GM23338 (cell line): ENCODE results near the gene IGF2BP1. TPM values are rescaled to one million over a fixed set of nuclear protein-coding genes. Genes with fewer than 3 reads are reported as not detected.

Experiments used
- ATAC-seq: fragments of 200-7000 bp; cut with Tn5 transposase; 3 replicates; pipeline ENCODE4 v1.9.1; 2020
- DNase-seq: peaks from one replicate; pipeline ENCODE4 v3.0.0-alpha.2; 2015; ENCODE audit warnings: low spot score
- H2AFZ ChIP-seq: fragments of 200-600 bp; sonication (generic); 2 replicates; pipeline ENCODE4 v1.8.0; 2016; ENCODE audit warnings: antibody characterized with exemption, mild to moderate bottlenecking, moderate library complexity
- H3F3A ChIP-seq: fragments of 200-600 bp; sonication (generic); replicated peaks from 2 replicates; pipeline ENCODE4 v1.8.0; 2017; ENCODE audit warnings: antibody characterized with exemption, mixed run types, low read depth
- H3K27ac ChIP-seq: fragments of 200-600 bp; sonication (generic); 2 replicates; pipeline ENCODE4 v1.6.1; 2016; ENCODE audit warnings: low read depth
- H3K27me3 ChIP-seq: fragments of 200-600 bp; sonication (generic); 2 replicates; pipeline ENCODE4 v1.8.0; 2016; ENCODE audit warnings: mild to moderate bottlenecking, mixed run types, moderate library complexity; ENCODE audit not compliant: insufficient read depth
- H3K36me3 ChIP-seq: fragments of 200-600 bp; sonication (generic); 2 replicates; pipeline ENCODE4 v1.8.0; 2016; ENCODE audit warnings: mild to moderate bottlenecking; ENCODE audit not compliant: insufficient read depth
- H3K4me1 ChIP-seq: fragments of 200-600 bp; sonication (generic); 2 replicates; pipeline ENCODE4 v1.8.0; 2016; ENCODE audit warnings: mild to moderate bottlenecking, moderate library complexity; ENCODE audit not compliant: insufficient read depth
- H3K4me2 ChIP-seq: fragments of 200-600 bp; sonication (generic); 2 replicates; pipeline ENCODE4 v1.7.1; 2017; ENCODE audit warnings: mixed run types
- H3K4me3 ChIP-seq: fragments of 200-600 bp; sonication (generic); 2 replicates; pipeline ENCODE4 v1.6.1; 2016; ENCODE audit warnings: mixed run types
- H3K79me2 ChIP-seq: fragments of 200-600 bp; sonication (generic); replicated peaks from 2 replicates; pipeline ENCODE4 v1.8.0; 2017; ENCODE audit warnings: mild to moderate bottlenecking; ENCODE audit not compliant: insufficient read depth
- H3K9me2 ChIP-seq: fragments of 200-600 bp; sonication (generic); 2 replicates; pipeline ENCODE4 v1.8.0; 2017; ENCODE audit not compliant: insufficient read depth
- H4K20me1 ChIP-seq: fragments of 200-600 bp; sonication (generic); replicated peaks from 2 replicates; pipeline ENCODE4 v1.8.0; 2017; ENCODE audit warnings: mild to moderate bottlenecking; ENCODE audit not compliant: insufficient read depth
- H3K27ac Mint-ChIP-seq: 2 replicates; pipeline ENCODE4 v1.8.0; 2020; ENCODE audit warnings: inconsistent platforms, mild to moderate bottlenecking, moderate library complexity, mixed read lengths
- H3K27me3 Mint-ChIP-seq: 3 replicates; pipeline ENCODE4 v1.8.0; 2022; ENCODE audit warnings: low read depth, mild to moderate bottlenecking, moderate library complexity, mixed read lengths, inconsistent platforms; ENCODE audit not compliant: insufficient read depth, poor library complexity
- H3K36me3 Mint-ChIP-seq: 3 replicates; pipeline ENCODE4 v1.8.0; 2021; ENCODE audit warnings: low read depth, mild to moderate bottlenecking, inconsistent platforms, moderate library complexity, mixed read lengths
- H3K4me1 Mint-ChIP-seq: 3 replicates; pipeline ENCODE4 v1.8.0; 2020; ENCODE audit warnings: mild to moderate bottlenecking, inconsistent platforms, mixed read lengths
- H3K4me3 Mint-ChIP-seq: 3 replicates; pipeline ENCODE4 v1.8.0; 2021; ENCODE audit warnings: moderate library complexity, mild to moderate bottlenecking, inconsistent platforms, mixed read lengths
- H3K9me3 Mint-ChIP-seq: 3 replicates; pipeline ENCODE4 v1.8.0; 2020; ENCODE audit warnings: moderate library complexity, mild to moderate bottlenecking, inconsistent platforms, mixed read lengths
- CREB1 ChIP-seq: fragments of 250-450 bp; sonication (Bioruptor Pico); IDR thresholded peaks from 2 replicates; pipeline ENCODE4 v1.5.0; 2020; ENCODE audit warnings: low read depth, mild to moderate bottlenecking, moderate library complexity
- CTCF ChIP-seq, 2 experiments: fragments of 200-600 bp in 1 of 2; sonication (generic) in 1 of 2; conservative IDR thresholded peaks; 2 replicates each; pipeline versions ENCODE4 v1.5.1 to v1.6.1; 2016 to 2017; ENCODE audit warnings: antibody characterized with exemption in 2 of 2, low read depth in 2 of 2, mild to moderate bottlenecking in 2 of 2, moderate library complexity in 1 of 2
- EZH2 ChIP-seq: fragments of 200-600 bp; sonication (generic); IDR thresholded peaks from one replicate; pipeline ENCODE4 v1.8.0; 2017; ENCODE audit warnings: antibody characterized with exemption, mild to moderate bottlenecking, low read depth; ENCODE audit not compliant: unreplicated experiment
- EZH2phosphoT487 ChIP-seq: fragments of 200-600 bp; sonication (generic); IDR thresholded peaks from one replicate; pipeline ENCODE4 v1.8.1; 2018; ENCODE audit warnings: antibody characterized with exemption; ENCODE audit not compliant: unreplicated experiment
- JUNB ChIP-seq: IDR thresholded peaks from one replicate; pipeline ENCODE4 v1.6.1; 2016; ENCODE audit warnings: antibody characterized with exemption; ENCODE audit not compliant: unreplicated experiment
- NANOG ChIP-seq: IDR thresholded peaks from 2 replicates; pipeline ENCODE4 v1.6.1; 2016; ENCODE audit warnings: antibody characterized with exemption, borderline replicate concordance
- POLR2AphosphoS5 ChIP-seq: IDR thresholded peaks from 2 replicates; pipeline ENCODE4 v1.6.1; 2016; ENCODE audit warnings: antibody characterized with exemption, low read depth
- REST ChIP-seq: IDR thresholded peaks from one replicate; pipeline ENCODE4 v1.6.1; 2018; ENCODE audit warnings: antibody characterized with exemption; ENCODE audit not compliant: unreplicated experiment
- STAT1 ChIP-seq: IDR thresholded peaks from one replicate; pipeline ENCODE4 v1.6.1; 2016; ENCODE audit warnings: antibody characterized with exemption; ENCODE audit not compliant: unreplicated experiment
- ZNF114 ChIP-seq: fragments of 250-450 bp; sonication (Bioruptor Pico); IDR thresholded peaks from 2 replicates; pipeline ENCODE4 v1.5.0; 2020; ENCODE audit warnings: mild to moderate bottlenecking, moderate library complexity
- ZNF331 ChIP-seq: fragments of 250-450 bp; sonication (Bioruptor Pico); IDR thresholded peaks from 2 replicates; pipeline ENCODE4 v1.5.0; 2020; ENCODE audit warnings: low read depth, mild to moderate bottlenecking, moderate library complexity
- ZNF462 ChIP-seq: fragments of 250-450 bp; sonication (Bioruptor Pico); IDR thresholded peaks from 2 replicates; pipeline ENCODE4 v1.5.0; 2020; ENCODE audit warnings: mild to moderate bottlenecking, moderate library complexity
- polyA plus RNA-seq: library from polyadenylated mRNA; unstranded; fragments of >200 nt; fragmentation: Nextera tagmentation; extraction: Ambion mirVana; gene quantifications from 2 replicates; pipeline ENCODE4 v1.2.1, GENCODE V29; 2016
- total RNA-seq: library from RNA; depleted of rRNA; stranded (reverse); fragments of >200 nt; shearing (Covaris generic); gene quantifications from 2 replicates; pipeline ENCODE4 v1.2.3, GENCODE V29; 2014

The IGF2BP1 gene
- total and polyA plus RNA-seq, 2 experiments from 2014 or later, result 68.6 to 249 TPM

GRCh38 chr17:48995974-48996721, 1.0 kb upstream of the IGF2BP1 start:
- peaks cover 33% of the 10 kb centered on the region for H3K4me1 Mint-ChIP-seq
- no peak overlapping the region for H2AFZ ChIP-seq
- peak overlapping the region; percentile 83 for H3K4me2 ChIP-seq
- peaks cover 31% of the 10 kb centered on the region for H3K27me3 Mint-ChIP-seq
- TF ChIP-seq ZNF462 (CRISPR knock-in tag), result no peak
- no peak for TF ChIP-seq EZH2phosphoT487
- peak; percentile 78 for TF ChIP-seq POLR2AphosphoS5
- TF ChIP-seq STAT1, result no peak
- no peak for TF ChIP-seq ZNF331 (CRISPR knock-in tag)
- no peak for TF ChIP-seq EZH2
- no peak for TF ChIP-seq ZNF114 (CRISPR knock-in tag)
- TF ChIP-seq NANOG, result no peak
- TF ChIP-seq CTCF (conservative IDR thresholded peaks at IDR 0.05; ENCODE audit: low read depth in 2 of 2), result no peak
- TF ChIP-seq CREB1 (CRISPR knock-in tag), result 0 out of 2 replicates have a peak, but pooled peaks have one; percentile 33
- TF ChIP-seq JUNB, result no peak
- no peak for TF ChIP-seq REST
- peak overlapping the region; percentile 78 for H3K4me3 ChIP-seq
- H3K79me2 ChIP-seq, result peaks cover 40% of the 10 kb centered on the region
- DNase-seq (peak; percentile 96), ATAC-seq (peak; percentile 64)
- peaks cover 41% of the 10 kb centered on the region for H3K4me1 ChIP-seq
- H3K27me3 ChIP-seq, result no peaks in the 10 kb centered on the region
- peak overlapping the region; percentile 90 for H3K4me3 Mint-ChIP-seq
- no peaks in the 10 kb centered on the region for H3K36me3 ChIP-seq
- no peaks in the 10 kb centered on the region for H3K9me2 ChIP-seq
- H3K36me3 Mint-ChIP-seq, result peaks cover 43% of the 10 kb centered on the region
- H3K27ac ChIP-seq, result peak overlapping the region; percentile 99
- peaks cover 11% of the 10 kb centered on the region for H3F3A ChIP-seq
- peak overlapping the region; percentile 100 for H3K27ac Mint-ChIP-seq
- peaks cover 5% of the 10 kb centered on the region; the same call in 1 of the 2 replicates for H4K20me1 ChIP-seq
- peaks cover 3% of the 10 kb centered on the region; the same call in 2 of the 3 replicates for H3K9me3 Mint-ChIP-seq
